Measurements from ENCODE around the gene ZMYND8. TPM values are rescaled to one million over a fixed set of nuclear protein-coding genes. Genes with fewer than 3 reads are reported as not detected.

Gene ZMYND8
- total RNA-seq, 1 experiment from 2014 or later = 29.0 TPM

DNA sequence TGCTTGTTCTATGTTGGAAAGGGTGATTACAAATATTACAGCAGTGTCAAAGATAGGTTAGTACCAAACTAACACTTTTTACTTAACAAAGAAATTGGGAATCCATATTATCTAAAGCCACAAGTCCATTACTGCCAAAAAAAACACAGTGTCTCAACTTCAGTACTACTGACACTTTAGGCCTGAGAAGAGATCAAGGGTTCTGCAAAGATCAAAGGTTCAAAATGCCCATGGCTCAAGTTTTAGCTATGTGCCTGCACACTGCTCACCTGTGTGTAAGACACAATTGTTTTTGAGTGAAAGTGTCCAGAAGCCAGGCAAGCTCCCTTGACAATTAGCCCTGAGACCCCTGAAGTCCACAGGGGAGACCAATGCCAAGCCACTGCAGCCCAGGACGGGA, 132.6 kb downstream of the ZMYND8 start:
- ChIA-PET POLR2A (no interaction called here), CTCF (interaction anchor here (1.7 to 2.5 kb wide), 2 partner anchors 17 to 160 kb away, joined by 6 to 9 read pairs; no protein-coding TSS in a partner anchor), RAD21 (ENCODE audit: low non-redundant PET in 1 of 2, low total read pairs in 2 of 2, uncharacterized antibody in 2 of 2, unreplicated experiment in 2 of 2) (interaction anchor here in 1 of 2 experiments (0.6 kb wide), 1 partner anchor 157 kb away, joined by 4 read pairs; no protein-coding TSS in a partner anchor)
- intact Hi-C loops (cut with micrococcal nuclease) = no loop called here
- no peaks in the 10 kb centered on the region for H3K9me2 ChIP-seq (ENCODE audit: insufficient read depth)
- TF ChIP-seq YY1 (IDR thresholded peaks at IDR 0.05; ENCODE audit: extremely low read depth, insufficient replicate concordance, low read depth, low read length) (no peak), SRF (IDR thresholded peaks at IDR 0.05; ENCODE audit: low read depth) (no peak), CEBPB (IDR thresholded peaks at IDR 0.05; ENCODE audit: low read depth) (no peak)
- H3K79me2 ChIP-seq (ENCODE audit: insufficient read depth, low read length) = 0 out of 2 replicates have a peak, but pooled peaks cover 4% of the 10 kb centered on the region
- no peak overlapping the region for H3K27ac ChIP-seq (ENCODE audit: low read depth, low read length)
- H3K4me2 ChIP-seq (ENCODE audit: low read length) = no peak overlapping the region
- no peaks in the 10 kb centered on the region for H3K4me1 ChIP-seq (ENCODE audit: control insufficient read depth in 1 of 2, insufficient read depth in 2 of 2, low read length in 2 of 2)
- DNase-seq (ENCODE audit: low read depth, low spot score) (no peak), ATAC-seq (no peak)
- H3K27me3 ChIP-seq (ENCODE audit: insufficient read depth, low read length) = no peaks in the 10 kb centered on the region
- H3K36me3 ChIP-seq (ENCODE audit: control insufficient read depth in 1 of 2, insufficient read depth in 2 of 2, low read length in 2 of 2) = peaks cover 31 to 45% of the 10 kb centered on the region in 2 experiments
- no peaks in the 10 kb centered on the region for H3K9me3 ChIP-seq (ENCODE audit: control insufficient read depth in 1 of 2, insufficient read depth in 1 of 2, low read depth in 1 of 2, low read length in 2 of 2)
- no peaks in the 10 kb centered on the region for H4K20me1 ChIP-seq (ENCODE audit: insufficient read depth)
- H3K4me3 ChIP-seq (replicated peaks in 1 of 2; ENCODE audit: low read depth in 1 of 2, low read length in 2 of 2) = no peak overlapping the region
- H3K9ac ChIP-seq (ENCODE audit: low read length) = no peak overlapping the region
- no TSS peak for BruUV-seq (replicated peaks)
- no peak overlapping the region for H2AFZ ChIP-seq (ENCODE audit: low read depth, low read length, poor library complexity, severe bottlenecking)

DNA sequence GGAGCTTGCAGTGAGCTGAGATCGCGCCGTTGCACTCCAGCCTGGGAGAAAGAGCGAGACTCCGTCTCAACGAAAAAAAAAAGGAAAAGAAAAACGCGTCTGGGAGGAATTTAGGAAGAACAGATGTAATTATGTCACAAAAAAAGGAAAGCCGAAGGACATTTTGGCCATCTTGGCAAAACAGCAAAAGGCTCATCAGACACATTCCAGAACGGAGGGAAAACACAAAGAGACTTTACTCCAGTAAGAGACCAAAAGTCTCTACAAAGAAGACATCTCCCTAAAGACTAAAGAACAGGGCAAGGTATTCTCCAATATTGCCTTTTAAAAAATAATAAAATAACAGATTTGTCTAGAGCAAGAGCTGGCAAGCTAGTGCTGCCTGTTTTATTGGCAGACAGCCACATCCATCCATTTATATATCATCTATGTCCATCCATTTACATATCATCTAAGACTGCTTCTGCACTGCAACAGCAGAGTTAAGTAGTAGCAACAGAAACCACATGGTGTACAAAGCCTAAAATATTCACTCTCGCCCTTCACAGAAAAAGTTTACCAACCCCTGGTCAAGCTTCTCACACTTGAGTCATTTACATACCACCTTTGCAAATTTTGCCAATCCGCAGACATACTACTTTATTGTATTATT, 133.9 kb downstream of the ZMYND8 start:
- no peaks in the 10 kb centered on the region for H3K4me1 ChIP-seq (ENCODE audit: control insufficient read depth in 1 of 2, insufficient read depth in 2 of 2, low read length in 2 of 2)
- BruUV-seq (replicated peaks) = no TSS peak
- RAD21 ChIA-PET (ENCODE audit: low non-redundant PET in 1 of 2, low total read pairs in 2 of 2, uncharacterized antibody in 2 of 2, unreplicated experiment in 2 of 2) = no interaction called here

More for the DNA sequence above, 133.9 kb downstream of the ZMYND8 start:
- H3K36me3 ChIP-seq (ENCODE audit: control insufficient read depth in 1 of 2, insufficient read depth in 2 of 2, low read length in 2 of 2) = peaks cover 24 to 48% of the 10 kb centered on the region in 2 experiments
- no peak overlapping the region for H3K4me3 ChIP-seq (replicated peaks in 1 of 2; ENCODE audit: low read depth in 1 of 2, low read length in 2 of 2)
- H4K20me1 ChIP-seq (ENCODE audit: insufficient read depth) = no peaks in the 10 kb centered on the region
- H3K9me3 ChIP-seq (ENCODE audit: control insufficient read depth in 1 of 2, insufficient read depth in 1 of 2, low read depth in 1 of 2, low read length in 2 of 2) = no peaks in the 10 kb centered on the region
- H3K79me2 ChIP-seq (ENCODE audit: insufficient read depth, low read length) = 0 out of 2 replicates have a peak, but pooled peaks cover 4% of the 10 kb centered on the region
- H3K4me2 ChIP-seq (ENCODE audit: low read length) = no peak overlapping the region
- no peaks in the 10 kb centered on the region for H3K27me3 ChIP-seq (ENCODE audit: insufficient read depth, low read length)
- no peak overlapping the region for H3K27ac ChIP-seq (ENCODE audit: low read depth, low read length)
- no peak overlapping the region for H3K9ac ChIP-seq (ENCODE audit: low read length)
- DNase-seq (ENCODE audit: low read depth, low spot score) = no peak
- no peak for ATAC-seq
- TF ChIP-seq, protein P1, sequence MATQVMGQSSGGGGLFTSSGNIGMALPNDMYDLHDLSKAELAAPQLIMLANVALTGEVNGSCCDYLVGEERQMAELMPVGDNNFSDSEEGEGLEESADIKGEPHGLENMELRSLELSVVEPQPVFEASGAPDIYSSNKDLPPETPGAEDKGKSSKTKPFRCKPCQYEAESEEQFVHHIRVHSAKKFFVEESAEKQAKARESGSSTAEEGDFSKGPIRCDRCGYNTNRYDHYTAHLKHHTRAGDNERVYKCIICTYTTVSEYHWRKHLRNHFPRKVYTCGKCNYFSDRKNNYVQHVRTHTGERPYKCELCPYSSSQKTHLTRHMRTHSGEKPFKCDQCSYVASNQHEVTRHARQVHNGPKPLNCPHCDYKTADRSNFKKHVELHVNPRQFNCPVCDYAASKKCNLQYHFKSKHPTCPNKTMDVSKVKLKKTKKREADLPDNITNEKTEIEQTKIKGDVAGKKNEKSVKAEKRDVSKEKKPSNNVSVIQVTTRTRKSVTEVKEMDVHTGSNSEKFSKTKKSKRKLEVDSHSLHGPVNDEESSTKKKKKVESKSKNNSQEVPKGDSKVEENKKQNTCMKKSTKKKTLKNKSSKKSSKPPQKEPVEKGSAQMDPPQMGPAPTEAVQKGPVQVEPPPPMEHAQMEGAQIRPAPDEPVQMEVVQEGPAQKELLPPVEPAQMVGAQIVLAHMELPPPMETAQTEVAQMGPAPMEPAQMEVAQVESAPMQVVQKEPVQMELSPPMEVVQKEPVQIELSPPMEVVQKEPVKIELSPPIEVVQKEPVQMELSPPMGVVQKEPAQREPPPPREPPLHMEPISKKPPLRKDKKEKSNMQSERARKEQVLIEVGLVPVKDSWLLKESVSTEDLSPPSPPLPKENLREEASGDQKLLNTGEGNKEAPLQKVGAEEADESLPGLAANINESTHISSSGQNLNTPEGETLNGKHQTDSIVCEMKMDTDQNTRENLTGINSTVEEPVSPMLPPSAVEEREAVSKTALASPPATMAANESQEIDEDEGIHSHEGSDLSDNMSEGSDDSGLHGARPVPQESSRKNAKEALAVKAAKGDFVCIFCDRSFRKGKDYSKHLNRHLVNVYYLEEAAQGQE (IDR thresholded peaks at IDR 0.05; ENCODE audit: low read depth) = no peak
- TF ChIP-seq FOSL1 (IDR thresholded peaks at IDR 0.05; ENCODE audit: low read depth) (no peak), TCF7L2 (IDR thresholded peaks at IDR 0.05; ENCODE audit: borderline replicate concordance, extremely low read depth, insufficient read depth, insufficient read length) (no peak), EZH2 (IDR thresholded peaks at IDR 0.05) (no peak), POLR2AphosphoS5 (IDR thresholded peaks at IDR 0.05; ENCODE audit: low read depth, low read length) (no peak)
- intact Hi-C loops (cut with micrococcal nuclease) = no loop called here
- no peaks in the 10 kb centered on the region for H3K9me2 ChIP-seq (ENCODE audit: insufficient read depth)
- CTCF ChIA-PET = interaction anchor here (1.7 to 2.5 kb wide), 3 partner anchors 16 to 161 kb away, joined by 5 to 9 read pairs (median 6); no protein-coding TSS in a partner anchor
- no peak overlapping the region for H2AFZ ChIP-seq (ENCODE audit: low read depth, low read length, poor library complexity, severe bottlenecking)
- POLR2A ChIA-PET = no interaction called here

Data from HCT116 (cell line).